HG03108 (cell line): ENCODE results near the gene PCYT2.

Experiments used
- ATAC-seq: cut with Tn5 transposase; IDR thresholded peaks from one replicate; pipeline ENCODE4 v1.9.1; 2021; ENCODE audit warnings: moderate library complexity; ENCODE audit not compliant: unreplicated experiment

PCYT2 gene

DNA sequence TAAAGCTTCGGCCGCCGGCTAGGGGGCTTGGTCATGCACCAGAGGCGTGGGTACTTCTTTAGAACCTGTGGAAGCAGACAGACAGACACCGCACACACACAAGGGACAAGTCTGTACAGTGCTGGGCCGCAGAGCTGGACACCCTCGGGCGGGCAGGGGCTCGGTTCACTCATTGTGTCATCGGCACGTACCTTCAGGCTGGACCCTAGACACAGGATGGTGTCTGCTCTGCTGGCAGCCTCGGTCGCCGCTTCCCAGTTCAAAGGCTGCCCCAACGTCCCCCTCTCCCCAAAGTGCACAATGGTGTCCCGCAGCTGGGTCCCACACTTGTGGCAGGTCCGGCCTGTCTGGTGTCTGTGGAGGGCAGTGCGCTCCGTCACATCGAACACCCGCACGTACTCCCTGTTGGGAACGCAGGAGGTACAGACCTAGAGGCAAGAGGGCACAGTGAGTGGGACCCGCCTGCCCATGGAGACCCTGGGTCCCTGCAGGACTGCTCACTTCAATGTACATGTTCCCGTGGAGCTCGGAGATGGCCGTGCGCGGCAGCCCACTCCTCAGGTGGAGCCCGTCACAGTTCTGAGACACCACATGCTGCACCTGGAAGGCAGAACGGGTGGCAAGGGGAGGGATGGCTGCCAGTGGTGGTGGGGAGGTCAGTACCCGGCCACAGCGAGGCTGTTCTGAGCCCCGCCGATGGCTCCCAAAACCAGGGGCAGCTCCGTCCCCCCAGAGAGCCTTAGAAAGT lies 3.1 kb upstream of the PCYT2 start:
- ATAC-seq: no peak

- ATAC-seq: no peak
These were observed 2.3 kb upstream of the PCYT2 start for GRCh38 chr17:81913394-81914102.

DNA sequence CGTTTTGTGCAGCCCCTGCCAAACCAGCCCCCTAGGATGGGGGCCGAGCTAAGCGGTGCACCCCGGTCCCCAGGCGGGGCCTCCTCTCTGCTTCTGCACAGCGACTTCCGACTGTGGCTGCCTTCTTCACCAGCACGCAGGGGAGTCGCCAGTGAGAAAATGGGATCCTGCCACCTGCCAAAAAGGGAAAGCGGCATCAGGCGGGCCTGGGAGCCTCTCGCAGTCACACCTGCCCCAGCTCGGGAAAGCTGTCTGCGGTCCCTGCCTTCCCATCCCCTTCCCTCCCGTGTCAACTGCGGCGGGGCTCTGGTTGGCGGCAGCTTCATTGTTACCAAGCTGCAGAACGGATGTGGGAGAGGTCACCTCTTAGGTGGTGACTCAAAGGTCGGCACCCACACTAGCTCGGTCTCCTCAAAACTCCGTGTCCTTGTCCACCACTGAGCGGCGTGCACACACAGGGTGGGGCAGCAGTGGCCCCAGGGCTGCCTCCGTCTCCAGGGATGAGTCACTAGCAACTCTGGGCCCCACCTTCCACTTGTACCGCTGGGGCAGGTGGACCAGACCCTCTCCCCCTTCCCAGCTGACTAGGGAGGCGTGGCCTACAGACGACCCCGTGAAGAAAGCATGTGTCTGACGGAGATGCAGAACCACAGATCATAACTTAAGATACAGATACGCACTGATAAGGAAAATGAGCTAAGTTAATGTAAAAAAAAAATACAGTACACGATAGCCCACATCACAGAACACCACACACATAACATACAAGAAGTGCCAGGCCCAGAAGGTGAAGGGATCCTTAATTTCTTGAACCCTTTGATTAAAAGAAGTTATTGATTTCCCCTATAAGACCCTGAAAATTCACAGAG lies 1.5 kb upstream of the PCYT2 start:
- no peak for ATAC-seq

- no peak for ATAC-seq
These were observed 770 bp upstream of the PCYT2 start for GRCh38 chr17:81911969-81912368.

DNA sequence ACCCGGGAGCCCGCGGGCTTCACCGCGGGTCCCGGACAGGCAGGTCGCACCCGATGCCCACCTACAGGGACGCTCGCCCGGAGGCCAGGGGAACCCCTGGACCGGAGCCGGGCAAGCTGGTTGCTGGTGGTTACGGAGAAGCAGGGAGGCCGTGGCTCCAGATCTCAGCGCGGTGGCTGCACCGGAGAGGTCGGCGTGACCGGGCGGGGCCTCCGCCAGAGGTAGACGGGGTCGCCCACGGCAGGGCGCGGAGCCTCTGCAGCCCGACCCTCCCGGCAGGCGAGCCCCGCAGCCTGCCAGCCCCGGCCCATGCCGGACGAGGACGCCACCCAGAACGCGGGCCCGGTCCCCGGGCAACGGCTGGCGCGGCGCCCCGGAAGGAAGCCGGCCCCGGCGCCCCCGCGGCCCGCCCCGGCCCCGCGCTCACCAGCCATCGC lies 341 bp downstream of the PCYT2 start:
- peak; percentile 26 for ATAC-seq

GRCh38 chr17:81909966-81910839 lies 996 bp downstream of the PCYT2 start:
- no peak for ATAC-seq

DNA sequence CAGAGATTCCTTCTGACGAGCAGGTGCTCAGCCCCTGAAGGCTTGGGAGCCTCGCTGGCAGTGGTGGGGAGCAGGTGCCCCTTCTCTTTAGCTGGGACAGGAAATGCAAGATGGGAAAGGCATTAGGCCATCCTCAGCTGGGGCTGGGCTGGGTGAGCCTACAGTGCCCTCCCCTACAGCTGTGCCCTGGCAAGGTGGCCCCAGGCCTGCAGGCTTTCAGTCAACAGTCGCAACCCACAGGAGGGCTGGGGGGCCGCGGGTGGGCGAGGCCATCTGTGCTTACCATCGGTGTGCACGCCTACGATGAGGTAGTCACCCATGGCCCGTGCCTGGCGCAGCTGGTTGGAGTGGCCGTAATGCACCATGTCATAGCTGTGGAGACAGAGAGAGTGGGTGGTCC lies 2.0 kb downstream of the PCYT2 start:
- no peak for ATAC-seq

DNA sequence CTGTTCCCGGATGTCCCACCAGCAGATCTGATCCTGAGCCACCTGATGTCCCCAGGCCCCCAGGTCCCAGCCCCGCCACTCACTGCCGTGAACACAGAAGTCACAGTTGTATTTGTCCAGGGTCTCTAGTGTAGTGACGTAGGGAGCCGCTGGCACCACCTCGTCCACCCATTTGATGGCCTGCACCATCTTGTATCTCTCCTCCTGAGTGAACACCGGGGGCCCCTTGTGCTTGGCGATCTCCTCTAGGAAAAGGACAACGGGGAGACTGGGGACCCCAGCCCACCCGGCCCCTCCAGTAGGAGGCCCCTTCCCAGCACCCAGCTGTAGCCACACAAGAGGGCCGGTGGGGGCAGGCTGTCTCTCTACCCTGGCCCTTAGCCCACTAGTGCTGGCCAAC lies 2.4 kb downstream of the PCYT2 start:
- no peak for ATAC-seq

- ATAC-seq: no peak
These were observed 3.7 kb downstream of the PCYT2 start for GRCh38 chr17:81907219-81908145.

DNA sequence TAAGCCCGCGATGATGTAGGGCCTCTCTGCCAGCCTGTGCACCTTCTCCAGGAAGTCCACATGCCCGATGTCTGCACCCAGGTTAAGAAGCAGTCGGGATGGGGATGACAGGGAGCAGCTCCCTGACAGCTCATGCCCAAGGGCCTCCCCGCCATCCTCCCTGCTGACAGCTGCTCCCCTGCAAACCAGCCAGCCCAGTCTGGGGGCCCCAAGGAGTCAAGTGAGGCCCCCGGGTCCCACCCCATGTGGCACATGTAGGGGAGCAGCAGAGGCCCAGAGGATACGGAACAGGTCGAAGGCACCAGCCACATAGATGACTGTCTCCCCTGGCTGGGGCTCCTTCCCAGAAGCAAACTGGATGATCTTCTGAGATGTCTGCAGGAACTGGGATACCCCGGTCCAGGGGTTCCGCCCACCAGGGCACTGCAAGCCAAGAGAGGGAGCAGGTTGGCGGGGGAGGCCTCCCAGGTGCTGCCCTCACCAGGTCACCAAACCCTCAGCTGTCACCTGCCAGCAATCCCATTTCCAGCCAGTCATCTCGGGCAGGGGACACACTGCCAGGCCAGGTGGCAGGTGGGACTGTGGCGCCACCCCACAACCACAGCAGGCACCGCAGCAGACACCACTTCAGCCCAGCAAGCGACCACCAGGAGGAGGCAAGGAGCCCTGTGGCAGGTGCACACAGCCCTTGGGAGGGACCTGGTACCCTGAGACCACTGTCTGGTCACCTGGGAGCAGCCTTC lies 4.6 kb downstream of the PCYT2 start:
- ATAC-seq: no peak

DNA sequence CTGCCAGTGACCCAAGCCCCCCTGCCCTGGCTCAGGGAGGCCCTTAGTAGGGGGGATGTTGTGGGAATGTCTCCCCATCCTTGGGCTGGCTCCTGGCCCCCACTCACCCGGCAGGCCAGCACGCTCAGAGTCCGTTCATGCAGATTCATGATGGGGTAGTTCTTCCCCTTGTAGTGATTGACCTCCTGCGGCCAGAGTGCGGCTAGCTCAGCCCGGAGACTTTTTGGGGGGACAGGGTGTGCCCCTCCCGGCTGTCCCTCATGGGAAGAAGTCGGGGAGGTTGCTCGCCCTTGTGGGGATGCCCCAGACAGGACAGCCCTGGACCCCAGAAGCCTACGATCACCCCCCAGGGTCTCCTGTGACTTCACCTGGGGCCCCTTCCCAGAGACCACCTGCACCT lies 5.2 kb downstream of the PCYT2 start:
- ATAC-seq: no peak

DNA sequence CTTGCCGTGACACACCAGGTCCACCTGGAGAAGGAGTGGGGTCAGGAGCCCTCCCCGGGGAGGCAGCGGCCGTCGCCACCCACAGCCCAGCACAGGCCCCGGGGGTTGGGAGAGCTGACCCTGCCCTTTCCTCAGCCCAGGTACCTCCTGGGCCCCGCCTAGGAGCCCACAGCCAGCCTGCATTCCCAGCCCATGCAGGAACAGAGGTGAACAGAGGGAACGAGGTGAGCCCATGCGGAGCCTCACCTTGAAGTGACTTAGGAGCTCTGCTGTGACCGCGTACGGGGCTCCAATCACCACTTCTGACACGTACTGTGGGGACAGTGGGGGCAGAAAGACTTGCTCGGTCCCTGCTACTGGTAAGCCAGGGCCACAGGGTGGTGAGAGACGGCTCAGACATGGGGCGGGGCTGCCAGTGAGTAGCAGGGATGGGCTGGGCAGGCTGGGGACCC lies 5.7 kb downstream of the PCYT2 start:
- ATAC-seq: no peak

- ATAC-seq: no peak
These were observed 6.4 kb downstream of the PCYT2 start for GRCh38 chr17:81904600-81905423.

GRCh38 chr17:81903896-81904599 lies 7.2 kb downstream of the PCYT2 start:
- ATAC-seq: no peak

DNA sequence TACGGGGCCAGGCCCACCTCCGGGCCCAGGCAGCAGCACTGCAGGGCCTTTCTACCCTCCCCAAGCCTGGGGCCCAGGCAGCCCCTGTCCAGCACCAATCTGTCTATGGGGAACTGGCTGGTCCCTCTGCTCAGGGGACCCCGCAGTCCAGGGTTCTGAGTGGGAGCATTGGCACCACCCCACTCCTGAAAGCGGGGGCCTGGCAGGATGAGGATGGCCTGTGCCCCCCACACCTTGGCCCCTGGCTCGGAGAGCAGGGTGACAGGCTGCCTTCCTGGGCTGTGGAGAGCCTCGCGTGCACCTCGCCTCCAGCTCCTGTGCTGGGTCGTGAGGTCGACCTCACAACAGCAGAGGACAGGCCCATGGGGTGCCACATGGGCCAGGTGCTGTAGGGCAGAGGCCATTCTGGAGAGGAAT lies 7.8 kb downstream of the PCYT2 start:
- no peak for ATAC-seq

GRCh38 chr17:81902653-81903414 lies 8.4 kb downstream of the PCYT2 start:
- ATAC-seq: no peak
